ENCODE results near the gene MTMR12. TPM values are rescaled to one million over a fixed set of nuclear protein-coding genes. Genes with fewer than 3 reads are reported as not detected.

Gene MTMR12
- total and polyA plus RNA-seq, 2 of the 13 experiments (the other 11 are each of a cell fraction or from before 2014, with no cell fraction given), result 23.4 to 36.6 TPM

- TF ChIP-seq, protein P1, sequence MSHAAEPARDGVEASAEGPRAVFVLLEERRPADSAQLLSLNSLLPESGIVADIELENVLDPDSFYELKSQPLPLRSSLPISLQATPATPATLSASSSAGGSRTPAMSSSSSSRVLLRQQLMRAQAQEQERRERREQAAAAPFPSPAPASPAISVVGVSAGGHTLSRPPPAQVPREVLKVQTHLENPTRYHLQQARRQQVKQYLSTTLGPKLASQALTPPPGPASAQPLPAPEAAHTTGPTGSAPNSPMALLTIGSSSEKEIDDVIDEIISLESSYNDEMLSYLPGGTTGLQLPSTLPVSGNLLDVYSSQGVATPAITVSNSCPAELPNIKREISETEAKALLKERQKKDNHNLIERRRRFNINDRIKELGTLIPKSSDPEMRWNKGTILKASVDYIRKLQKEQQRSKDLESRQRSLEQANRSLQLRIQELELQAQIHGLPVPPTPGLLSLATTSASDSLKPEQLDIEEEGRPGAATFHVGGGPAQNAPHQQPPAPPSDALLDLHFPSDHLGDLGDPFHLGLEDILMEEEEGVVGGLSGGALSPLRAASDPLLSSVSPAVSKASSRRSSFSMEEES (CRISPR knock-in tag; IDR thresholded peaks at IDR 0.05), result no peak
- TF ChIP-seq CHD4 (IDR thresholded peaks at IDR 0.05; ENCODE audit: borderline replicate concordance, low read length), result 0 out of 2 replicates have a peak, but pooled peaks have one; percentile 54
- no peak for TF ChIP-seq TCF7L2 (IDR thresholded peaks at IDR 0.05; ENCODE audit: low read depth, low read length)
- no peak for TF ChIP-seq SMYD3 (CRISPR knock-in tag; IDR thresholded peaks at IDR 0.05)
- TF ChIP-seq ZNF556 (CRISPR knock-in tag; IDR thresholded peaks at IDR 0.05; ENCODE audit: borderline replicate concordance), result no peak
- TF ChIP-seq, protein P2, sequence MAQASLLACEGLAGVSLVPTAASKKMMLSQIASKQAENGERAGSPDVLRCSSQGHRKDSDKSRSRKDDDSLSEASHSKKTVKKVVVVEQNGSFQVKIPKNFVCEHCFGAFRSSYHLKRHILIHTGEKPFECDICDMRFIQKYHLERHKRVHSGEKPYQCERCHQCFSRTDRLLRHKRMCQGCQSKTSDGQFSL (CRISPR knock-in tag; IDR thresholded peaks at IDR 0.05), result no peak
Measured at GRCh38 chr5:32299059-32299677, 13.6 kb downstream of the MTMR12 start (continued).

GRCh38 chr5:32298059-32298415 lies 14.7 kb downstream of the MTMR12 start:
- BruUV-seq (replicated peaks), result no TSS peak
- TF ChIP-seq, protein P3, sequence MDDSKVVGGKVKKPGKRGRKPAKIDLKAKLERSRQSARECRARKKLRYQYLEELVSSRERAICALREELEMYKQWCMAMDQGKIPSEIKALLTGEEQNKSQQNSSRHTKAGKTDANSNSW (CRISPR knock-in tag; IDR thresholded peaks at IDR 0.05; ENCODE audit: borderline replicate concordance), result no peak
- TF ChIP-seq TRIM22 (IDR thresholded peaks at IDR 0.05) (no peak), TOPORS (CRISPR knock-in tag; IDR thresholded peaks at IDR 0.05) (no peak), SMYD3 (CRISPR knock-in tag; IDR thresholded peaks at IDR 0.05) (no peak), HNF4A (CRISPR knock-in tag; IDR thresholded peaks at IDR 0.05) (no peak), ZNF598 (CRISPR knock-in tag; IDR thresholded peaks at IDR 0.05; ENCODE audit: borderline replicate concordance) (no peak), ZNF780A (CRISPR knock-in tag; IDR thresholded peaks at IDR 0.05) (no peak)
- CTCF ChIA-PET (ENCODE audit: low intra/inter-chr PET ratio, low total read pairs), result no interaction called here
- no peak overlapping the region for H3K9ac ChIP-seq (ENCODE audit: insufficient read depth, low read depth, low read length)
- no peak overlapping the region for H3K4me3 ChIP-seq (replicated peaks in 1 of 3; ENCODE audit: insufficient read depth in 1 of 3, low read depth in 2 of 3, low read length in 3 of 3)
- POLR2A ChIA-PET, result no interaction called here
- peaks cover 93% of the 10 kb centered on the region for H3K79me2 ChIP-seq (ENCODE audit: insufficient read depth, low read length)
- ATAC-seq, result peak; percentile 48; the same call in 2 of the 3 replicates
- no peak overlapping the region for H3K4me2 ChIP-seq (ENCODE audit: low read depth, low read length)
- in situ Hi-C loops (cut with HindIII; ENCODE audit: extremely low pct_ligation_motif_present, low pct_unique_long_range_greater_than_20kb), result no loop called here
- no peak overlapping the region for H2AFZ ChIP-seq (ENCODE audit: low read length)
- H3K4me1 ChIP-seq (ENCODE audit: insufficient read depth, low read length), result peaks cover 43% of the 10 kb centered on the region
- no peak for FAIRE-seq
- peaks cover 22% of the 10 kb centered on the region for H4K20me1 ChIP-seq (ENCODE audit: insufficient read depth, low read length)
- no peak overlapping the region for H3K27ac ChIP-seq (ENCODE audit: extremely low read length, insufficient read depth, low read length)
- DNase-seq (ENCODE audit: low spot score), result no peak
- H3K27me3 ChIP-seq (ENCODE audit: control insufficient read depth in 1 of 2, insufficient read depth in 2 of 2, low read length in 2 of 2), result no peaks in the 10 kb centered on the region
- H3K9me3 ChIP-seq (ENCODE audit: low read length), result no peaks in the 10 kb centered on the region
- peaks cover 12 to 56% of the 10 kb centered on the region in 2 experiments for H3K36me3 ChIP-seq (replicated peaks in 1 of 2; ENCODE audit: control insufficient read depth in 1 of 2, insufficient read depth in 2 of 2, low read length in 2 of 2)
- WGBS (ENCODE audit: low lambda C conversion rate), result 95% methylated on average over 5 of the region's 5 CpGs
- intact Hi-C loops (cut with micrococcal nuclease; ENCODE audit: unreplicated experiment), result no loop called here

Measured in HepG2 (cell line).